ENCODE data around the gene CPEB3. TPM values are rescaled to one million over a fixed set of nuclear protein-coding genes. Genes with fewer than 3 reads are reported as not detected.

CPEB3 gene
- total and polyA plus RNA-seq, 4 donors = 2.1 to 8.4 (median 5.1) TPM

DNA sequence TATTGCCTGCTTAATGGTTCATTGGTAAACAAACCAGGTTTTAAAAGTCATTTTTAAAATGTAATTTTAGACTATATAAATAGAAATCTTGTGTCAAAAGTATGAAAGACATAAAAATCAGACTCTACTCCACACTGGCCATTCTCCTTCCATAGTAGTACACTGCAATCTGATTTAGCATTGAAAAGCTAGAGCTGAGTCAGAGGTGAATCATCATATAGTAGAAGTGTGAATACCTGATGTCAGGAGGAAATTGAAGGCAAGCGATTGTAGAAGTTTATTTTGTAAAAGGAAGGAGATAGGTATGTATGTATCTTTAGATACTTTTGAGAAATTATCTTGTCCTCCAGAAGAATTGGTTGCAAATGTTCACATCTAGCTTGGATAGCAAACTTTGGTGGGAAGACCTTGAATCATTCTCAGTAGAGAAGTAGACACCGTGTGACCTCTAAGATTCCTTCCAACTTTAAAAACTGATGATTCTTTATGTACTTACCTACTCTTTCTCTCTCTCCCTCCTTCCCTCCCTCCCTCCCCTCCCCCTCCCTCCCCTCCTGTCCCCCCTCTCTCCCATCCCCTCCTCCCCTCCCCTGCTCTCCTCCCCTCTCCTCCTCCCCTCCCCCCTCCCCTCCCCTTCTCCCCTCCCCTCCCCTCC, 279.2 kb downstream of the CPEB3 start:
- Histone ChIP-seq H3K9ac (ENCODE audit: low read depth in 1 of 2, low read length in 2 of 2) (no peak overlapping the region), H3K9me3 (ENCODE audit: control insufficient read depth in 4 of 4, low read length in 3 of 4) (no peaks in the 10 kb centered on the region), H3K27ac (ENCODE audit: low read depth in 1 of 2, low read length in 2 of 2) (no peak overlapping the region), H3K27me3 (ENCODE audit: control insufficient read depth in 4 of 4, insufficient read depth in 4 of 4, low read length in 3 of 4) (no peaks in the 10 kb centered on the region), H3K4me1 (ENCODE audit: control insufficient read depth in 4 of 4, insufficient read depth in 4 of 4, low read length in 3 of 4) (no peaks in the 10 kb centered on the region), H3K4me3 (ENCODE audit: low read depth in 1 of 3, low read length in 3 of 3) (no peak overlapping the region), H3K36me3 (ENCODE audit: control insufficient read depth in 4 of 4, insufficient read depth in 3 of 4, low read depth in 1 of 4, low read length in 3 of 4) (peaks cover 0 to 44% (median 21%) of the 10 kb centered on the region in 4 donors)
- DNase-seq (ENCODE audit: low spot score) = no peak
- TF ChIP-seq SP1 (IDR thresholded peaks at IDR 0.05) (no peak), RXRA (IDR thresholded peaks at IDR 0.05) (no peak), JUND (IDR thresholded peaks at IDR 0.05) (no peak), GABPA (IDR thresholded peaks at IDR 0.05 in 1 of 2, conservative IDR thresholded peaks at IDR 0.05 in 1 of 2) (no peak), NR2F2 (IDR thresholded peaks at IDR 0.05) (no peak), HNF4G (IDR thresholded peaks at IDR 0.05) (no peak), HNF4A (conservative IDR thresholded peaks at IDR 0.05) (no peak), FOXA1 (IDR thresholded peaks at IDR 0.05) (no peak), TAF1 (conservative IDR thresholded peaks at IDR 0.05) (no peak), EGR1 (IDR thresholded peaks at IDR 0.05; ENCODE audit: low read depth in 2 of 2) (no peak), FOXA2 (IDR thresholded peaks at IDR 0.05) (no peak), RAD21 (IDR thresholded peaks at IDR 0.05) (no peak), YY1 (IDR thresholded peaks at IDR 0.05) (no peak)
- TF ChIP-seq, protein P1, sequence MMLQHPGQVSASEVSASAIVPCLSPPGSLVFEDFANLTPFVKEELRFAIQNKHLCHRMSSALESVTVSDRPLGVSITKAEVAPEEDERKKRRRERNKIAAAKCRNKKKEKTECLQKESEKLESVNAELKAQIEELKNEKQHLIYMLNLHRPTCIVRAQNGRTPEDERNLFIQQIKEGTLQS (IDR thresholded peaks at IDR 0.05) = no peak
- TF ChIP-seq, protein P2, sequence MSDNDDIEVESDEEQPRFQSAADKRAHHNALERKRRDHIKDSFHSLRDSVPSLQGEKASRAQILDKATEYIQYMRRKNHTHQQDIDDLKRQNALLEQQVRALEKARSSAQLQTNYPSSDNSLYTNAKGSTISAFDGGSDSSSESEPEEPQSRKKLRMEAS (IDR thresholded peaks at IDR 0.05) = no peak
- TF ChIP-seq, protein P3, sequence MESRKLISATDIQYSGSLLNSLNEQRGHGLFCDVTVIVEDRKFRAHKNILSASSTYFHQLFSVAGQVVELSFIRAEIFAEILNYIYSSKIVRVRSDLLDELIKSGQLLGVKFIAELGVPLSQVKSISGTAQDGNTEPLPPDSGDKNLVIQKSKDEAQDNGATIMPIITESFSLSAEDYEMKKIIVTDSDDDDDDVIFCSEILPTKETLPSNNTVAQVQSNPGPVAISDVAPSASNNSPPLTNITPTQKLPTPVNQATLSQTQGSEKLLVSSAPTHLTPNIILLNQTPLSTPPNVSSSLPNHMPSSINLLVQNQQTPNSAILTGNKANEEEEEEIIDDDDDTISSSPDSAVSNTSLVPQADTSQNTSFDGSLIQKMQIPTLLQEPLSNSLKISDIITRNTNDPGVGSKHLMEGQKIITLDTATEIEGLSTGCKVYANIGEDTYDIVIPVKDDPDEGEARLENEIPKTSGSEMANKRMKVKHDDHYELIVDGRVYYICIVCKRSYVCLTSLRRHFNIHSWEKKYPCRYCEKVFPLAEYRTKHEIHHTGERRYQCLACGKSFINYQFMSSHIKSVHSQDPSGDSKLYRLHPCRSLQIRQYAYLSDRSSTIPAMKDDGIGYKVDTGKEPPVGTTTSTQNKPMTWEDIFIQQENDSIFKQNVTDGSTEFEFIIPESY (IDR thresholded peaks at IDR 0.05) = no peak
- TF ChIP-seq, protein P4, sequence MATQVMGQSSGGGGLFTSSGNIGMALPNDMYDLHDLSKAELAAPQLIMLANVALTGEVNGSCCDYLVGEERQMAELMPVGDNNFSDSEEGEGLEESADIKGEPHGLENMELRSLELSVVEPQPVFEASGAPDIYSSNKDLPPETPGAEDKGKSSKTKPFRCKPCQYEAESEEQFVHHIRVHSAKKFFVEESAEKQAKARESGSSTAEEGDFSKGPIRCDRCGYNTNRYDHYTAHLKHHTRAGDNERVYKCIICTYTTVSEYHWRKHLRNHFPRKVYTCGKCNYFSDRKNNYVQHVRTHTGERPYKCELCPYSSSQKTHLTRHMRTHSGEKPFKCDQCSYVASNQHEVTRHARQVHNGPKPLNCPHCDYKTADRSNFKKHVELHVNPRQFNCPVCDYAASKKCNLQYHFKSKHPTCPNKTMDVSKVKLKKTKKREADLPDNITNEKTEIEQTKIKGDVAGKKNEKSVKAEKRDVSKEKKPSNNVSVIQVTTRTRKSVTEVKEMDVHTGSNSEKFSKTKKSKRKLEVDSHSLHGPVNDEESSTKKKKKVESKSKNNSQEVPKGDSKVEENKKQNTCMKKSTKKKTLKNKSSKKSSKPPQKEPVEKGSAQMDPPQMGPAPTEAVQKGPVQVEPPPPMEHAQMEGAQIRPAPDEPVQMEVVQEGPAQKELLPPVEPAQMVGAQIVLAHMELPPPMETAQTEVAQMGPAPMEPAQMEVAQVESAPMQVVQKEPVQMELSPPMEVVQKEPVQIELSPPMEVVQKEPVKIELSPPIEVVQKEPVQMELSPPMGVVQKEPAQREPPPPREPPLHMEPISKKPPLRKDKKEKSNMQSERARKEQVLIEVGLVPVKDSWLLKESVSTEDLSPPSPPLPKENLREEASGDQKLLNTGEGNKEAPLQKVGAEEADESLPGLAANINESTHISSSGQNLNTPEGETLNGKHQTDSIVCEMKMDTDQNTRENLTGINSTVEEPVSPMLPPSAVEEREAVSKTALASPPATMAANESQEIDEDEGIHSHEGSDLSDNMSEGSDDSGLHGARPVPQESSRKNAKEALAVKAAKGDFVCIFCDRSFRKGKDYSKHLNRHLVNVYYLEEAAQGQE (IDR thresholded peaks at IDR 0.05) = no peak
- TF ChIP-seq, protein P5, sequence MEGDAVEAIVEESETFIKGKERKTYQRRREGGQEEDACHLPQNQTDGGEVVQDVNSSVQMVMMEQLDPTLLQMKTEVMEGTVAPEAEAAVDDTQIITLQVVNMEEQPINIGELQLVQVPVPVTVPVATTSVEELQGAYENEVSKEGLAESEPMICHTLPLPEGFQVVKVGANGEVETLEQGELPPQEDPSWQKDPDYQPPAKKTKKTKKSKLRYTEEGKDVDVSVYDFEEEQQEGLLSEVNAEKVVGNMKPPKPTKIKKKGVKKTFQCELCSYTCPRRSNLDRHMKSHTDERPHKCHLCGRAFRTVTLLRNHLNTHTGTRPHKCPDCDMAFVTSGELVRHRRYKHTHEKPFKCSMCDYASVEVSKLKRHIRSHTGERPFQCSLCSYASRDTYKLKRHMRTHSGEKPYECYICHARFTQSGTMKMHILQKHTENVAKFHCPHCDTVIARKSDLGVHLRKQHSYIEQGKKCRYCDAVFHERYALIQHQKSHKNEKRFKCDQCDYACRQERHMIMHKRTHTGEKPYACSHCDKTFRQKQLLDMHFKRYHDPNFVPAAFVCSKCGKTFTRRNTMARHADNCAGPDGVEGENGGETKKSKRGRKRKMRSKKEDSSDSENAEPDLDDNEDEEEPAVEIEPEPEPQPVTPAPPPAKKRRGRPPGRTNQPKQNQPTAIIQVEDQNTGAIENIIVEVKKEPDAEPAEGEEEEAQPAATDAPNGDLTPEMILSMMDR (IDR thresholded peaks at IDR 0.05; ENCODE audit: low read depth, low read length, missing input control) = no peak
- 95% methylated on average over 2 of the region's 2 CpGs for WGBS

All from liver (tissue), 9 donors.